GM12872 (cell line): ENCODE results near the gene MYO1B.

ENCODE experiments used
- CTCF ChIP-seq: IDR thresholded peaks from 3 replicates; pipeline ENCODE4 v1.5.1; 2011; ENCODE audit warnings: low read depth, mild to moderate bottlenecking, low read length, moderate library complexity; ENCODE audit not compliant: insufficient read depth

MYO1B gene

DNA sequence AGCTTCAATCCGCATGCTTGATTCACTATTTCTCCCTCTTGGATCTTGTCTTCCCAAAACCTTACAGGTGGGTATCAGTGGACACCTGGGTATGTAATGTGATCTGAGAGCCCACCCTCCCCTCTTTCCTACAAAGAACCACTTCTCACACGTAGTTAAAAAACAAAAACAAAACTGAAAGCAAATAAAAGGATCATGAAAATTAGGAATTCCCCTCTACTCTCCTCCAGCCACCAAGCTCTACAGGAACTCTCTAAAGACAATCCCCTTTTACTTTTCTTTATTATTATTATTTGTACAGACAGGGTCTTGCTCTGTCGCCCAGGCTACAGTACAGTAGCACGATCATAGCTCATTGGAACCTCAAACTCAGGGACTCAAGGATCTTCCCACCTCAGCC lies 40.8 kb upstream of the MYO1B start:
- no peak for TF ChIP-seq CTCF

- no peak for TF ChIP-seq CTCF
Measured at GRCh38 chr2:191206613-191207471, 38.4 kb upstream of the MYO1B start.

DNA sequence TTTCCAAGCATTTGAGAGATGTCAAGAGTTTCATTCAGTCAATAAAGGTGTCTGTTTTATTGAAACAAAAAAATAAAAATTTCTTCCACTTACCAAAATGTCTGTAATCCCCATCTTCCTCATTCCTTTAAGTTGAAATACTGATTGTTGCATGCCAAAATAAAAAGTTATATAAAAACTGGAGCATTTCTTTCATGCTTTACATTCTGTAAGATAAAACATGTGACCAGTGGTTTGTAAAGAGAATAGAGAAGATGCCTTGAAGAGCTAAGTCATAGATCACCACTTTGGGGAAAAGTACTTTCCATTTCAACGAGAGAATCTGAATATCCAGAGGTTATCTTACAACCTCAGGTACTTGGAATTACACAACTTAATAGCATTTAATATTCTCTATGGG lies 35.9 kb upstream of the MYO1B start:
- no peak for TF ChIP-seq CTCF

DNA sequence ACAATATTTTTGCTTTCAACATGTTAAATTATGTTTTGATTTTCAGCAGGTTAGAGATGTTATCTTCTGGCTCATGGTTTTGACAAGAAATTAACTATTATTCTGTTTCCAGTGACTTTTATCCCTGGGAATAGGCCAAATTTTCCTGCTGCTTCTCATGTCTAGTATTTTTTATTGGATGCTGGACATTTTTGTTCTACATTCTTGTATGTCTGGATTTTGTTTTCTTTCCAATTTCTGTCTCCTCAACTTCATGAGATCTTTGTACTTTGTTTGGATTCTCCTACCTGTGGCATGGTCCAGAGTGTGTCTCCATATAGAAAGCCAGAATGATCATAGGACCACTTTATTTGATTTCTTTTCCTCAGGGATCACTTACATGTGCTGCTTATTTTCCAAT lies 33.1 kb upstream of the MYO1B start:
- TF ChIP-seq CTCF: no peak

DNA sequence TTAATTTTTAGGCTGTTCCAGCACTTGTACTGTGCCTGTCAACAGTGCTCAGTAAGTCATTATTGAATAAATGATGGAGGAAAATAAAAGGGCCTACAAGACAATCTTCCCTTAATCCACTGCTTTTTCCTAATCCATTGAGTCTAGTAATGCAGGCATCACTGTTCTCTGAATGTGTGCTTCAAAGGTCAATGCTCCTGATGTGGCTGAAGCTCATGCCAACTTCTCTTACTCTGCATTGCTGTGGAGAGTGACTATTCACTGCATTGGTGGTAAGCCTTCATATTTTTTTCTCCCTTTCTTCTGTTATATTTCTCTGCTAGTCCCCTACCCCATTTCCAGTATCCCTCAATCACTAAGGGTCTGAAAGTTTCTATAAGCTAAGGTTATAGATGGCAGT lies 31.9 kb upstream of the MYO1B start:
- TF ChIP-seq CTCF: no peak

- no peak for TF ChIP-seq CTCF
Measured at GRCh38 chr2:191215230-191215629, 30.0 kb upstream of the MYO1B start.

- no peak for TF ChIP-seq CTCF
Measured at GRCh38 chr2:191215666-191216065, 29.5 kb upstream of the MYO1B start.

GRCh38 chr2:191217580-191217979 lies 27.6 kb upstream of the MYO1B start:
- no peak for TF ChIP-seq CTCF
